Measurements from ENCODE around the gene CENPI. TPM values are rescaled to one million over a fixed set of nuclear protein-coding genes. Genes with fewer than 3 reads are reported as not detected.

Gene CENPI
- total RNA-seq, 1 experiment from 2014 or later, result 32.8 TPM

Other genes with a start within 250 kb of the CENPI start
- not detected in 2 replicates for gene NOX1, start 223.8 kb upstream of the CENPI start, total RNA-seq (2014; rRNA removed; shearing (Covaris generic))
- gene XKRX, start 169.3 kb upstream of the CENPI start, total RNA-seq (2014; rRNA removed; shearing (Covaris generic)), result 0.10 and 0.12 TPM in 2 replicates
- gene ARL13A, start 128.5 kb upstream of the CENPI start, total RNA-seq (2014; rRNA removed; shearing (Covaris generic)), result not detected in 2 replicates
- gene TRMT2B, start 46.1 kb upstream of the CENPI start, total RNA-seq (2014; rRNA removed; shearing (Covaris generic)), result 9.5 and 12.7 TPM in 2 replicates
- gene TMEM35A, start 19.3 kb upstream of the CENPI start, total RNA-seq (2014; rRNA removed; shearing (Covaris generic)), result 0.10 TPM in 1 of 2 replicates, not detected in the other
- 0.10 and 0.12 TPM in 2 replicates for gene DRP2, start 121.6 kb downstream of the CENPI start, total RNA-seq (2014; rRNA removed; shearing (Covaris generic))
- gene TAF7L, start 193.1 kb downstream of the CENPI start, total RNA-seq (2014; rRNA removed; shearing (Covaris generic)), result 0.12 TPM in 1 of 2 replicates, not detected in the other